ENCODE results near the gene GRK1.

GRK1 gene

GRCh38 chr13:113650731-113651148 is 16.3 kb upstream of the GRK1 start:
- no peak for DNase-seq (ENCODE audit: low read depth)
- H3K4me3 ChIP-seq (ENCODE audit: low read length), result no peak overlapping the region
- TF ChIP-seq, protein P1, sequence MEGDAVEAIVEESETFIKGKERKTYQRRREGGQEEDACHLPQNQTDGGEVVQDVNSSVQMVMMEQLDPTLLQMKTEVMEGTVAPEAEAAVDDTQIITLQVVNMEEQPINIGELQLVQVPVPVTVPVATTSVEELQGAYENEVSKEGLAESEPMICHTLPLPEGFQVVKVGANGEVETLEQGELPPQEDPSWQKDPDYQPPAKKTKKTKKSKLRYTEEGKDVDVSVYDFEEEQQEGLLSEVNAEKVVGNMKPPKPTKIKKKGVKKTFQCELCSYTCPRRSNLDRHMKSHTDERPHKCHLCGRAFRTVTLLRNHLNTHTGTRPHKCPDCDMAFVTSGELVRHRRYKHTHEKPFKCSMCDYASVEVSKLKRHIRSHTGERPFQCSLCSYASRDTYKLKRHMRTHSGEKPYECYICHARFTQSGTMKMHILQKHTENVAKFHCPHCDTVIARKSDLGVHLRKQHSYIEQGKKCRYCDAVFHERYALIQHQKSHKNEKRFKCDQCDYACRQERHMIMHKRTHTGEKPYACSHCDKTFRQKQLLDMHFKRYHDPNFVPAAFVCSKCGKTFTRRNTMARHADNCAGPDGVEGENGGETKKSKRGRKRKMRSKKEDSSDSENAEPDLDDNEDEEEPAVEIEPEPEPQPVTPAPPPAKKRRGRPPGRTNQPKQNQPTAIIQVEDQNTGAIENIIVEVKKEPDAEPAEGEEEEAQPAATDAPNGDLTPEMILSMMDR (IDR thresholded peaks at IDR 0.05; ENCODE audit: insufficient read depth, low read depth, low read length, missing control alignments), result no peak

DNA sequence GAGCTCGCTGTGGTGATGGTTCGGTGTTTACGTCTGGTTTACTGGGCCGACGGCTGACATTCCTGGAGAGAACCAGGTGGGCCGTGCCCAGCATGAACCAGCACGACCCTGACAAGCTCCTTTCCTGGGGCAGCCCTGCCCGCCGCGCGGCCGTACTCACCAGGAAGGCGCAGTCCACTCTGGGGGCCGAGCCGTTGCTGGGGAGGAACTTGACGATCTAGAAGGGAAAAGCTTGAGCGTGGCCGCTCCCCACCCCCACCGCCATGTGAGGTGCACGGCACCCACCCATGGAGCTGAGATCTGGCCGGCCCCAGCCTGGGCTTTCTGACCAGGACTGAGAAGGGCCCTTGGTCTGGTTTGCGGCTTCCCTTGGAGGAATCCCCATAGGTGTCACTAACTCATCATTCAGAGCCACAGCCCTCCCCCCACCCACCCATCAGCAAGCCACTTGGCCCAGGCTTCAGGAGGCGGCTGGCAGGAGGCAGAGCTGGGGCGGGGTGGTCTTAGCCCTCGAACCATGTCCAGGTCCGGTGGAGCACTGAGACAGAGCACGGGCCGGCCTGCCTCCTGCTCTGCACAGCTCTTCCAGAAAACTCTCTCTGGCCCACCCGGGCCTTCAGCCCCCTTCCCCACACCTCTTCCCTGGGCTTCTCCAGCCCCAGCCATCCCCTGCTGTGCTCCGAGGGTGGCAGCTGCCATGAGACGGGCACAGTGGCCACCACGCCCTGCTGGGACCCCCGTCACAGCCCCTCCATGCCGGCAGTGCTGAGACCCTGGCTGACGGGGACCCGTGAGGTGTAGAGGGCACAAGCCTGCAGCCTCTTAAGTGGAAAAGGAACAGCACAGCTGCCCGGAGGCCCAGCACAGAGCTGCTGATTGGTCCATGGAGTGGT is 15.3 kb upstream of the GRK1 start:
- TF ChIP-seq, protein P1 (IDR thresholded peaks at IDR 0.05; ENCODE audit: insufficient read depth, low read depth, low read length, missing control alignments), result no peak
- no peak for DNase-seq (ENCODE audit: low read depth)
- H3K4me3 ChIP-seq (ENCODE audit: low read length), result no peak overlapping the region

GRCh38 chr13:113652404-113653263 is 14.4 kb upstream of the GRK1 start:
- DNase-seq (ENCODE audit: low read depth), result no peak
- TF ChIP-seq, protein P1 (IDR thresholded peaks at IDR 0.05; ENCODE audit: insufficient read depth, low read depth, low read length, missing control alignments), result no peak
- H3K4me3 ChIP-seq (ENCODE audit: low read length), result no peak overlapping the region

DNA sequence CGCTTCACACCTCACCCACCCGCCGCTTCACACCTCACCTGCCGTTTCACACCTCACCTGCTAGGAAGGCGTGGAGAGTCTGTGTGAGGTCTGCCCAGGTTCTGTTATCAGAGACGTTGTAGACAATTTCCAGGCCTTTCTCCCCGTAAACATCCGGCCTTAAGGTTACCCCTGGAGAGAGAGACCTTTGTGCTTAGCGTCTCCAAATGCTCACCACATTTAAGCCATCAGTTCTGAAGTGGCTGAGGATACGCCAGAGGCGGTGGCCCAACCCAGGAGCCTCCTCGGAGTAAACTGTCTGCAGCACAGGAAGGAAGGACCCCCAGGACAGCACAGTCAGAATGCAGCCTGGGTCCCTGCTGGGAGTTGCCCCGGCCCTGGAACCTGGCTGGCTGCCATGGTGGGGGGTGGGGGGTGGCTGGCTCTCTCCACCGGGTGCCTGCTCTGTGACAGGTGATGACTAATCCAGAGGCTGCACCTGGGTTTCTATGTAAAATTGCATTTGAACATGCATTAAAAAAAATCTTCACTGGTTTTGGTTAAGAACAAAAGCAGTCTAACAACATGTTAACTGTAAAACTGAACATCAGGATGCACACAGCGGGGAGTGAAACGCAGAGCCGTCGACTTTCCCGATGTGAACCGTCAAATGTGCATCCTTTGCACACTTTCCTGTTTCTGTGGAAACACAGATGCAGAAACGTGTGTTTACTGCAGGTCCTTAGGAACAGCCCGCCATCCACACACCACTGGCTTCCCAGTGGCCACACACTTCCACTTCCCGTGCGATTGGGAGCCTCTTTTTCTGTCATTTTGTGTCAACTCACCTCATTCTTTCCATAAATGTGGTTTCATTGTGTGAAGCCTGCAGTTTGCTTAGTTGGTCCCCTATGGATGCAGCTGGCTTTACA is 13.5 kb upstream of the GRK1 start:
- TF ChIP-seq, protein P1 (IDR thresholded peaks at IDR 0.05; ENCODE audit: insufficient read depth, low read depth, low read length, missing control alignments), result no peak
- H3K4me3 ChIP-seq (ENCODE audit: low read length), result no peak overlapping the region
- DNase-seq (ENCODE audit: low read depth), result no peak

- H3K4me3 ChIP-seq (ENCODE audit: low read length), result no peak overlapping the region
- TF ChIP-seq, protein P1 (IDR thresholded peaks at IDR 0.05; ENCODE audit: insufficient read depth, low read depth, low read length, missing control alignments), result no peak
- DNase-seq (ENCODE audit: low read depth), result no peak
Measured at GRCh38 chr13:113654175-113654560, 12.9 kb upstream of the GRK1 start.

- H3K4me3 ChIP-seq (ENCODE audit: low read length), result no peak overlapping the region
- DNase-seq (ENCODE audit: low read depth), result no peak
Measured at GRCh38 chr13:113654591-113655345, 12.3 kb upstream of the GRK1 start.

More at GRCh38 chr13:113654591-113655345, 12.3 kb upstream of the GRK1 start:
- TF ChIP-seq, protein P1 (IDR thresholded peaks at IDR 0.05; ENCODE audit: insufficient read depth, low read depth, low read length, missing control alignments), result no peak
